CD4-positive, alpha-beta T cell treated with Interleukin-2 at 100 ng/mL for 4 hours (primary cell): Measurements from ENCODE around the gene ACAP2.
A peak's percentile ranks its signal among the peaks of the same experiment; 100 is the strongest.
"Not testable (repeated sequence)": the region's sequence is repeated elsewhere in the genome, so short reads cannot be mapped to it uniquely, and the experiment has no call there.

ENCODE experiments used
- DNase-seq: peaks from one replicate; pipeline ENCODE4 v3.0.0-alpha.2; 2020; ENCODE audit warnings: low spot score

ACAP2 gene, protein sequence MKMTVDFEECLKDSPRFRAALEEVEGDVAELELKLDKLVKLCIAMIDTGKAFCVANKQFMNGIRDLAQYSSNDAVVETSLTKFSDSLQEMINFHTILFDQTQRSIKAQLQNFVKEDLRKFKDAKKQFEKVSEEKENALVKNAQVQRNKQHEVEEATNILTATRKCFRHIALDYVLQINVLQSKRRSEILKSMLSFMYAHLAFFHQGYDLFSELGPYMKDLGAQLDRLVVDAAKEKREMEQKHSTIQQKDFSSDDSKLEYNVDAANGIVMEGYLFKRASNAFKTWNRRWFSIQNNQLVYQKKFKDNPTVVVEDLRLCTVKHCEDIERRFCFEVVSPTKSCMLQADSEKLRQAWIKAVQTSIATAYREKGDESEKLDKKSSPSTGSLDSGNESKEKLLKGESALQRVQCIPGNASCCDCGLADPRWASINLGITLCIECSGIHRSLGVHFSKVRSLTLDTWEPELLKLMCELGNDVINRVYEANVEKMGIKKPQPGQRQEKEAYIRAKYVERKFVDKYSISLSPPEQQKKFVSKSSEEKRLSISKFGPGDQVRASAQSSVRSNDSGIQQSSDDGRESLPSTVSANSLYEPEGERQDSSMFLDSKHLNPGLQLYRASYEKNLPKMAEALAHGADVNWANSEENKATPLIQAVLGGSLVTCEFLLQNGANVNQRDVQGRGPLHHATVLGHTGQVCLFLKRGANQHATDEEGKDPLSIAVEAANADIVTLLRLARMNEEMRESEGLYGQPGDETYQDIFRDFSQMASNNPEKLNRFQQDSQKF

GRCh38 chr3:195442573-195443390 lies at the start of gene ACAP2:
TSS of gene ACAP2 (minus strand) at chr3:195443020. CDS start at chr3:195442847, 173 bp downstream.
- peak; percentile 99 for DNase-seq

DNA sequence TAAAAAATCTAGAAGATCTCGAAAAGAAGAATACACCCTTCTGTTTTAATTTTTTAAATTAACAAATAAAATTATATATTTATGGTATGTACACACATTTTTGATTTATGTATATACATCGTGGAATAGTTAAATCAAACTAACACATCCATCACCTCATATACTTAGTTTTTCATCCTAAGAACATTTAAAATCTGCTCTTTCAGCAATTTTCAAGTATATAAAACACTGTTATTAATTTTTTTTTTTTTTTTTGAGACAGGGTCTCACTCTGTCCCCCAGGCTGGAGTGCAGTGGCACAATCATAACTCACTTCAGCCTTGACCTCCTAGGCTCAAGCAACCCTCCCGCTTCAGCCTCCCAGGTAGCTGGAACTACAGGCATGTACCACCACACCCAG lies 32.8 kb upstream of the ACAP2 start:
- no peak for DNase-seq

DNA sequence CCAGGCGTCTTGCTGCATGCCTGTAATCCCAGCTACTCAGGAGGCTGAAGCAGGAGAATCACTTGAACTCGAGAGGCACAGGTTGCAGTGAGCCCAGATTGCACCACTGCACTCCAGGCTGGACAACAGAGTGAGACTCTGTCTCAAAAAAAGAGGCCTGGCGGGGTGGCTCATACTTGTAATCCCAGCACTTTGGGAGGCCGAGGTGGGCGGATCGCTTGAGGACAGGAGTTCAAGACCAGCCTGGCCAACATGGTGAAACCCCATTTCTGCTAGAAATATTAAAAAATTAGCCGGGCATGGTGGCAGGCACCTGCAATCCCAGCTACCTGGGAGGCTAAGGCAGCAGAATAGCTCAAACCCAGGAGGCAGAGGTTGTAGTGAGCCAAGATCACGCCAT lies 32.3 kb upstream of the ACAP2 start:
- DNase-seq = not testable (repeated sequence)

GRCh38 chr3:195468841-195469240 lies 26.0 kb upstream of the ACAP2 start:
- no peak for DNase-seq

DNA sequence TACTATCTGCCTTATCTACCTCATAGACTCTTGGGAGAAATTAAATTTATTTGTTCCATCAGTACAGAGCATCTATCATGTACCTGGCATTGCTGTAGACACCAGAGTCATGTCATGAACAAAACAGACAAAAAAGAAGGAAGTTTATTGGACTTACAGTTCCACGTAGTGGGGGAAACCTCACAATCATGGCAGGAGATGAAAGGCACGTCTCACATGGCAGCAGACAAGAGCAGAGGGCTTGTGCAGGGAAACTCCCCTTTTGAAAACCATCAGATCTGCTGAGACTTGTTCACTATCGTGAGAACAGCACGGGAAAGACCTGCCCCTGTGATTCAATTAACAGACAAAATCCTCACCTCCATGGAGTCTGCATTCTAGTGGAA lies 25.6 kb upstream of the ACAP2 start:
- DNase-seq = no peak

DNA sequence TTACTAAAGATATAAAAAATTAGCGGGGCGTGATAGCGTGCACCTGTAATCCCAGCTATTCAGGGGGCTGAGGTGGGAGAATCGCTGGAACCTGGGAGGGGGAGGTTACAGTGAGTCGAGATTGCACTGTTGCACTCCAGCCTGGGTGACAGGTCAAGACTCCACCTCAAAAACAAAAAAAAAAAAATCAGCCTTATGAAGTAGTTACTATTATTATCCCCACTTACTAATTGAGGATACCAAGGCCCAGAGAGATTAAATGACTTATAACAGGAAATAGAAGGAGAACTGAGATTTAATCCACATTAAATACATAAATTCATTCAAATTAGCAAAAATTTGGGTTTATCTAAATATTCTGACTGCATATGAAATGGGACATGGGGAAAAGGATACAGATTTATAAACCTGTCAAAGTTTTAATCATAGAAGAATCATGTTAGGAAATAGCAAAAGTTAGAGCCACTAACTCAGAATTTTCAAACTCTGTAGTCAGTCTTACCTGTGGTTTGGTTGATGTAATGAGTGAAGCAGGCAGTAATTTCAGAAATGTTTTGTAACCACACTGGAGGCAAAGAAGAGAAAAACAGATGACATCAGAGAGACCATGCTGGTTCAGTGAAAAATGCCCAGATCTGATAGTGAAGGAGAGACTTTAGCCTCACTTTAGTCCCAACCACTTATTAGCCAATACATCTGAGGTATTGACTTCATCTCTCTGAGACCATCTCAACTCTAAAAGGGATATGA lies 25.0 kb upstream of the ACAP2 start:
- no peak for DNase-seq

DNA sequence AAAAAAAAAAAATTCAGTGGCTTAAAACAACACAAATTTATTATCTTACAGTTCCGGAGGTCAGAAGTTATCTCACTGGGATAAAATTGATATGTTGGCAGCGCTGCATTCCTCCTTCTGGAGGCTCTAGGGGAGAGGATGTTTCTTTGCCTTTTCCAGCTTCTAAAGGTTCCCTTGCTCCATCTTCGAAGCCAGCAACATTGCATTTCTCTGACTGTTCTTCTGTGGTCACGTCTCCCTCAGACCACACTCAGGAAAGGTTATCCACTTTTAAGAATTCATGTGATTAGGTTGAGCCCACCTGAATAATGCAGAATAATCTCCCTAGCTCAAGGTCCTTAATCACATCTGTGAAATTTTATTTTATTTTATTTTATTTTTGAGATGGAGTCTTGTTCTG lies 23.4 kb upstream of the ACAP2 start:
- DNase-seq = no peak

DNA sequence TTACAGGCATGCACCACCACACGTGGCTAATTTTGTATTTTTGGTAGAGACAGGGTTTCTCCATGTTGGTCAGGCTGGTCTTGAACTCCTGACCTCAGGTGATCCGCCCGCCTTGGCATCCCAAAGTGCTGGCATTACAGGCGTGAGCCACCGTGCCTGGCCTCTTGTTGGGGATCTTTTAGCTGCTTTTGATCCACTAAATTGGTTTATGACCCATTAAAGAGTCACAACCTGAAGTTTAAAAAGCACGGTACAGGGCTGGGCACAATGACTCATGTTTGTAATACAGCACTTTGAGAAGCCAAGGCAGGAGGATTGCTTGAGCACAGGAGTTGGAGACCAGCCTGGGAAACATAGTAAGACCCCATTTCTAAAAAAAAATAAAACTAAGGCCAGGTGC lies 20.1 kb upstream of the ACAP2 start:
- not testable (repeated sequence) for DNase-seq

DNA sequence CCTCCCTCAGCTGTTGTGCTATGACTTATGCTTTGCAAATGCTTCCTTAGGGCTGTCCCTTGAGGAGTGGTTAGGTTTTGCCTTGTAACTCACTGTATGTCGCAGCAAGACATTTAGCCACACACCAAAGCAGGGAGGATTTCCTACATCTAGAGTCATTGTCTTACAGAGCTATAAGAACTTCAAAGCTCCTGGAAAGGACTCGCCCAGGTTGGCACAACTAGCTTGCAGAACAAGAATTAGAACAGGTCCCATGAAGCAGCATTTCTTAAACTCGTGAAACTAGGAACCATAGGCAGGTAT lies 19.4 kb upstream of the ACAP2 start:
- DNase-seq = no peak

DNA sequence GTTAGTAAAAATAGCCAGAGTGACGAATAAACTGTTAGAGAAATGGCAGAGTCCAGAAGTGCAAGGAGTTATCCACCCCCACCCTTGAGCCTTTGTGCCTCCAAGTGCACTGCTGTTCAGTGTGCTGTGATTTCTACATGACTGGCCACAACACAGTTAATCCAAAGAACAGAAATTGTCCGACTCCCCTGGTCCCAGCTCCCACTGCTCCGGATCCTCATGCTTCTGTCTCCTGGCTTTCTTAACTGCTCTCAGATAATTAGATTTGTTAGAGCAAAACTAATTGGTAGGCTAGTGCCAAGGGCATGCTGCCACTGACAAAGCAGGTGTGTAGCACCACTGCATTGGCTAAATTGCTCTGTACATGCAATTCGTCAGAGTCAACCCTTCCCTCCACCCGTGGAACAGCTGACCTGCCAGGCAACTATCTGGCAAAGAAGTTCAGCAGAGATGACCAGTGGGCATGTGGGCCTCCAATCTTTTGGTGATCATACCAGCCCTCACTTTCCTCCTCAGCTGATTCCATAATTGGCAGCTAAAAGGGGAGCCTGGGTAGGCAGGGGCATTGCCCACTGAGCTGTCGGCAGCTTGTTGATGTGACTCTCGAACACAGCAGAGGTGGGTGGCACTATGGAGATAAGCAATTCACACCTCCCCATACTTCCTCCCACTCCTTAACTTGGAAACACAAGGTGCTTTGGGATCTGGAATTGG lies 18.9 kb upstream of the ACAP2 start:
- no peak for DNase-seq

- no peak for DNase-seq
These were observed 17.4 kb upstream of the ACAP2 start for GRCh38 chr3:195460091-195460713.

GRCh38 chr3:195458316-195458717 lies 15.5 kb upstream of the ACAP2 start:
- DNase-seq = peak; percentile 39

DNA sequence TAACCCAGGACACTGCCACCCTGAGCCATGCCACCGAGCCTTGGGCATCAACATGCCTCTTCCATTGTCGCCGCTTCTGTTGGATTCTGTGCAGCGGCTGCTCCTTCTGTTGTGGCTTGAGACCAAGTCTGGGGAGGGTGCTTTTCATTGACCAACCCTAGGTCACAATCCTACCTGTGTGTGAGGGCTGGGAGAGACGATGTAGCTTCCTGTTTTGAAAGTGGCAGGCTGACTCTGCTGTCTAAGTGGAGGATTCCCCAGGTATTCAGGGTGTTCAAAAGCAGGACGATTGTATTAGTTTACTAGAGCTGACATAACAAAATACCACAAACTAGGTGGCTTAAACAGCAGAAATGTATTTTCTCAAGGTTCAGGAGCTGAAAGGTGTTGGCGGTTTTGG lies 13.0 kb upstream of the ACAP2 start:
- DNase-seq = no peak

GRCh38 chr3:195453236-195453635 lies 10.4 kb upstream of the ACAP2 start:
- DNase-seq = peak; percentile 1

GRCh38 chr3:195451373-195452015 lies 8.7 kb upstream of the ACAP2 start:
- DNase-seq = no peak

GRCh38 chr3:195450731-195451229 lies 8.0 kb upstream of the ACAP2 start:
- DNase-seq = no peak

DNA sequence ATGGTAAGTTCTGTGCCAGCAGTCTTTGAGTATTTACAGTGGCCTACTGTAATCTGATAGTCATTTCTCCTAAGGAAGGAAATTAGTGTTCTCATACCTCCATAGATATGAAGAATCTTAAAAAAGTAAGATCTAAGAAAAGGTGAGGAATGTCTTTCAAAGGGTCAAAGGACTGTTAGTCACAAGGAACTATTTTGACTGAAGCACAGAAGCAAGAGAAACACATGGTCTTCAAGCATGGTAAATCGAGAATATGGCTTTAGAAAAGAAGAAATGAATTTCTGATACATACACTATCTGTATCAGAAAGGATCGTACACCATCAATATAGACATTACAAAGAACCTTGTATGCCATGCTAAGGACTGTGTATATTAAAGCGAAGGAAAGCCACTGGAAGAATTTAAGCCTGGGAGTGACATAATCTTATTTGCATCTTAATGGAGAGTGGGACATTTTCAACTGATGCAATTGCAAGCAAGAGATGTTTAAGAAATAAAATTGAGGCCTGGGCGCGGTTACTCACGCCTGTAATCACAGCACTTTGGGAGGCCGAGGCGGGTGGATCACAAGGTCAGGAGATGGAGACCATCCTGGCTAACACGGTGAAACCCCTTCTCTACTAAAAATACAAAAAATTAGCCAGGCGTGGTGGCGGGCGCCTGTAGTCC lies 5.5 kb upstream of the ACAP2 start:
- DNase-seq = no peak

DNA sequence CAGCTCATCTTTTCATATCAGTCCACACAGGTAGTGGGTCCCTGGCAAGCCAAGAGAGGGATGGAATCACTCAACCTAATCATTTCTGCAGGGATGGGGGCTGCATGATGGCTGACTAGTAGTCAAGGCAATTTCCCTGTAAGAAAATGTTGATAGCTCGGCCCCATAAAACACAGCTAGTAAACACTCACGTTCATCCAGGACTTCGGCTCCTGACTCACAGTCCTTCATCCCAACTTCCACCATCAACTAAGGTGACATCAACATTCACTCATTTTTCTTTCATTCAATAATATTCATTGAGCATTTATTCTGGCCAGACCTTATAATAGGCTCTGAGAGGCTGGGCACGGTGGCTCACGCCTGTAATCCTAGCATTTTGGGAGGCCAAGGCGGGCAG lies 4.4 kb upstream of the ACAP2 start:
- no peak for DNase-seq

DNA sequence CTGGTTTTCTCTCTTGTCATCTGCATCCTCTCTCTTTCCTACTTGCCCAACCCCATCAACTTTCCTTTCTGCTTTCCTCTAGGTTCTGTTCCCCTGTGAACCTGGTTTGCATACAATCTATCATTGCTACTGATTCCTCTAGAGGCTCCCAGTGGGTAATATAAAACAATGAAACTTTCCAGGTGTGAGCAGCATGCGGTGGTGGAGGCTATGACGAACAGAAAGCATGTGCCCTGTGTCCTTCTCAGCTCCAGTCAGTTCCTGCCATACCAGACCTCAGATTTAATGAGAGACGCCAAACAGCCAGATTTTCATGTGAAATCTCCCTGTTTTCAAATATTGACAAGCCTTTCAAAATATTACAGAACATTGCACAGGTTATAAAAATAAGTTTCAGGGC lies 3.5 kb upstream of the ACAP2 start:
- no peak for DNase-seq

DNA sequence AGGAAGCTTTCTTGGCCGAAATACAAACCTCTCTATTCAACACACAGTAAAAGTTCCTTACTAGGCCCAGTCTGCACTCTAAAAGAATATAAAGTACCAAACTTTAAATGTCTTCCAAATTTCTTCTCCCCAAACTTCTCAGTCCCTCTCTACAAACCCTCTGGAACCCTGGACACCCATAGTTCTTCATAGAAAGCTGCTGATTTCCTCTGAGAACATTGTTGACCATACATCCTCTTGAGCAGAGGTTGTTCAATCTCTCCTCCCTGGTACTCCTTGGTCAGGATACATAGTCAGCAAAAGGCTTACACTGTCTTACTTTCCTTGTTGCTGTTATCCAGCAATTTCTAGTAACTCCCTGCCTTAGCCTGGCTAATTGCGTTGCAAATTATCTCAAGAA lies 3.1 kb upstream of the ACAP2 start:
- no peak for DNase-seq
